ENCODE measurements around the gene VASH1. TPM values are rescaled to one million over a fixed set of nuclear protein-coding genes. Genes with fewer than 3 reads are reported as not detected.

Gene VASH1
- polyA plus RNA-seq, 1 experiment: 5.0 TPM

- H3K27me3 ChIP-seq (ENCODE audit: control insufficient read depth, insufficient read depth, low read length): no peaks in the 10 kb centered on the region
- H3K27ac ChIP-seq (ENCODE audit: low read depth, low read length): no peak overlapping the region
- no peak overlapping the region for H3K4me3 ChIP-seq (ENCODE audit: low read depth, low read length)
- no peaks in the 10 kb centered on the region for H3K9me3 ChIP-seq (ENCODE audit: control insufficient read depth, insufficient read depth, low read length)
- no peak for DNase-seq (ENCODE audit: low read depth, low spot score)
- ChIA-PET CTCF (interaction anchor here (1.7 to 3.5 kb wide), 3 partner anchors 11 to 72 kb away, joined by 3 to 29 read pairs (median 27); partner anchors contain the start of gene ANGEL1), POLR2A (interaction anchor here (1.1 kb wide), 1 partner anchor 73 kb away, joined by 3 read pairs; no protein-coding TSS in a partner anchor)
- no peak for TF ChIP-seq CTCF (IDR thresholded peaks at IDR 0.05; ENCODE audit: low read depth, low read length)
Observed at GRCh38 chr14:76782885-76783566, 21.8 kb downstream of the VASH1 start.

- H3K4me3 ChIP-seq (ENCODE audit: low read depth, low read length): no peak overlapping the region
- no peaks in the 10 kb centered on the region for H3K9me3 ChIP-seq (ENCODE audit: control insufficient read depth, insufficient read depth, low read length)
- no peak for DNase-seq (ENCODE audit: low read depth, low spot score)
- CTCF ChIA-PET: interaction anchor here (0.9 to 3.5 kb wide), 19 partner anchors 8 to 276 kb away, joined by 3 to 86 read pairs (median 5); partner anchors contain the start of gene ANGEL1
- no peak overlapping the region for H3K27ac ChIP-seq (ENCODE audit: low read depth, low read length)
- H3K27me3 ChIP-seq (ENCODE audit: control insufficient read depth, insufficient read depth, low read length): no peaks in the 10 kb centered on the region
- POLR2A ChIA-PET: interaction anchor here (1.1 kb wide), 1 partner anchor 29 kb away, joined by 5 read pairs; the partner anchor contains the start of gene ANGEL1
- TF ChIP-seq CTCF (IDR thresholded peaks at IDR 0.05; ENCODE audit: low read depth, low read length): no peak
Observed at GRCh38 chr14:76784266-76784874, 23.1 kb downstream of the VASH1 start.

- ChIA-PET CTCF (interaction anchor here (0.5 to 3.5 kb wide), 26 partner anchors 9 to 292 kb away, joined by 3 to 86 read pairs (median 5); partner anchors contain the start of gene ANGEL1), POLR2A (interaction anchor here (1.1 kb wide), 1 partner anchor 28 kb away, joined by 5 read pairs; the partner anchor contains the start of gene ANGEL1)
- no peak overlapping the region for H3K27ac ChIP-seq (ENCODE audit: low read depth, low read length)
- DNase-seq (ENCODE audit: low read depth, low spot score): peak; percentile 34
- H3K4me3 ChIP-seq (ENCODE audit: low read depth, low read length): no peak overlapping the region
- H3K27me3 ChIP-seq (ENCODE audit: control insufficient read depth, insufficient read depth, low read length): no peaks in the 10 kb centered on the region
- peak; percentile 85 for TF ChIP-seq CTCF (IDR thresholded peaks at IDR 0.05; ENCODE audit: low read depth, low read length)
- no peaks in the 10 kb centered on the region for H3K9me3 ChIP-seq (ENCODE audit: control insufficient read depth, insufficient read depth, low read length)
Observed at GRCh38 chr14:76784881-76785280, 23.6 kb downstream of the VASH1 start.

GRCh38 chr14:76786601-76787000, 25.3 kb downstream of the VASH1 start:
- CTCF ChIA-PET: interaction anchor here (0.5 to 3.1 kb wide), 2 partner anchors 77 to 298 kb away, joined by 3 to 86 read pairs; no protein-coding TSS in a partner anchor
- POLR2A ChIA-PET: interaction anchor here (0.5 kb wide), 1 partner anchor 75 kb away, joined by 4 read pairs; no protein-coding TSS in a partner anchor
- TF ChIP-seq CTCF (IDR thresholded peaks at IDR 0.05; ENCODE audit: low read depth, low read length): no peak

GRCh38 chr14:76792422-76792821, 31.2 kb downstream of the VASH1 start:
- Histone ChIP-seq H3K27ac (ENCODE audit: low read depth, low read length) (no peak overlapping the region), H3K9me3 (ENCODE audit: control insufficient read depth, insufficient read depth, low read length) (no peaks in the 10 kb centered on the region), H3K27me3 (ENCODE audit: control insufficient read depth, insufficient read depth, low read length) (no peaks in the 10 kb centered on the region), H3K4me3 (ENCODE audit: low read depth, low read length) (no peak overlapping the region)
- POLR2A ChIA-PET: no interaction called here
- no peak for TF ChIP-seq CTCF (IDR thresholded peaks at IDR 0.05; ENCODE audit: low read depth, low read length)
- CTCF ChIA-PET: no interaction called here
- DNase-seq (ENCODE audit: low read depth, low spot score): no peak

More at GRCh38 chr14:76786601-76787000, 25.3 kb downstream of the VASH1 start:
- Histone ChIP-seq H3K9me3 (ENCODE audit: control insufficient read depth, insufficient read depth, low read length) (no peaks in the 10 kb centered on the region), H3K27ac (ENCODE audit: low read depth, low read length) (no peak overlapping the region), H3K4me3 (ENCODE audit: low read depth, low read length) (no peak overlapping the region), H3K27me3 (ENCODE audit: control insufficient read depth, insufficient read depth, low read length) (no peaks in the 10 kb centered on the region)
- DNase-seq (ENCODE audit: low read depth, low spot score): no peak

Data from AG04450 (cell line).